Caco-2 (cell line): ENCODE results near the gene DLEC1. TPM values are rescaled to one million over a fixed set of nuclear protein-coding genes. Genes with fewer than 3 reads are reported as not detected.
"Not testable (repeated sequence)": the region's sequence is repeated elsewhere in the genome, so short reads cannot be mapped to it uniquely, and the experiment has no call there.

Experiments used
- BruUV-seq: library from RNA; stranded (reverse); fragments of 400-500 nt; replicated peaks from 2 replicates; lab custom pipeline; 2021; lab: Mats Ljungman, UMichigan
- CTCF ChIA-PET: fragments of 300-600 bp; sonication (Branson Sonifier 250); formaldehyde crosslinking; loops from one replicate; lab custom pipeline; 2022; ENCODE audit warnings: antibody characterized with exemption; lab: Charles Lee
- POLR2A ChIA-PET: fragments of 300-600 bp; sonication (Branson Sonifier 250); formaldehyde crosslinking; loops from one replicate; lab custom pipeline; 2022; ENCODE audit warnings: antibody characterized with exemption; lab: Charles Lee
- DNase-seq, 2 experiments: peaks; one replicate each; pipeline versions ENCODE4 v3.0.0 to v3.0.0-alpha.2; 2020 to 2022
- H3K27me3 ChIP-seq: replicated peaks from 2 replicates; pipeline ENCODE4 v1.6.0; 2011; ENCODE audit warnings: low read length; ENCODE audit not compliant: control insufficient read depth, insufficient read depth
- H3K36me3 ChIP-seq: 2 replicates; pipeline ENCODE4 v1.5.1; 2011; ENCODE audit warnings: low read length; ENCODE audit not compliant: control insufficient read depth, insufficient read depth
- H3K4me1 ChIP-seq: fragments of 250-450 bp; sonication (Bioruptor Pico); 2 replicates; pipeline ENCODE4 v1.5.1; 2020; ENCODE audit warnings: mild to moderate bottlenecking
- H3K4me3 ChIP-seq: 2 replicates; pipeline ENCODE4 v1.5.1; 2011; ENCODE audit warnings: low read depth, mild to moderate bottlenecking, control low read depth, low read length
- H3K9me3 ChIP-seq: fragments of 250-450 bp; sonication (Bioruptor Pico); 2 replicates; pipeline ENCODE4 v1.5.1; 2020; ENCODE audit warnings: mild to moderate bottlenecking, moderate library complexity
- H3K27ac Mint-ChIP-seq: one replicate; pipeline ENCODE4 v1.8.0; 2022; ENCODE audit warnings: mixed read lengths; ENCODE audit not compliant: unreplicated experiment
- H3K27me3 Mint-ChIP-seq: one replicate; pipeline ENCODE4 v1.8.0; 2022; ENCODE audit warnings: mixed read lengths; ENCODE audit not compliant: insufficient read depth, unreplicated experiment
- H3K36me3 Mint-ChIP-seq: one replicate; pipeline ENCODE4 v1.8.0; 2022; ENCODE audit warnings: mild to moderate bottlenecking, mixed read lengths; ENCODE audit not compliant: insufficient read depth, unreplicated experiment
- H3K4me1 Mint-ChIP-seq: one replicate; pipeline ENCODE4 v1.8.0; 2022; ENCODE audit warnings: low read depth, mixed read lengths; ENCODE audit not compliant: unreplicated experiment
- H3K4me3 Mint-ChIP-seq: one replicate; pipeline ENCODE4 v1.8.0; 2022; ENCODE audit warnings: mild to moderate bottlenecking, moderate library complexity, mixed read lengths; ENCODE audit not compliant: unreplicated experiment
- H3K9me3 Mint-ChIP-seq: one replicate; pipeline ENCODE4 v1.8.0; 2022; ENCODE audit warnings: mixed read lengths; ENCODE audit not compliant: unreplicated experiment
- CTCF ChIP-seq, 2 experiments: fragments of 200-600 bp in 1 of 2; IDR thresholded peaks; 1 replicate in 1 of 2; 2 replicates in 1 of 2; pipeline versions ENCODE4 v1.5.1 to v1.8.0; 2011 to 2022; ENCODE audit warnings: antibody characterized with exemption in 1 of 2, control low read depth in 1 of 2, inconsistent platforms in 1 of 2, low read depth in 1 of 2, low read length in 1 of 2, mild to moderate bottlenecking in 1 of 2, moderate library complexity in 1 of 2; ENCODE audit not compliant: insufficient read depth in 1 of 2, severe bottlenecking in 1 of 2, unreplicated experiment in 1 of 2
- intact Hi-C: fragments of 100-400 bp; cut with micrococcal nuclease; formaldehyde crosslinking; loops from one replicate; pipeline ENCODE4 v1.10.0; 2022; ENCODE audit not compliant: unreplicated experiment
- total RNA-seq: library from RNA; stranded (reverse); gene quantifications from 2 replicates; pipeline ENCODE4 v1.2.3, GENCODE V29; 2022

DLEC1 gene
- total RNA-seq, 1 experiment from 2014 or later, result 0.11 TPM

GRCh38 chr3:38031022-38031994 lies 7.7 kb upstream of the DLEC1 start:
- DNase-seq, result no peak
- Histone ChIP-seq H3K9me3 (no peaks in the 10 kb centered on the region), H3K27me3 (no peaks in the 10 kb centered on the region), H3K4me3 (no peak overlapping the region), H3K36me3 (no peaks in the 10 kb centered on the region), H3K4me1 (peaks cover 18% of the 10 kb centered on the region)
- intact Hi-C loops, result no loop called here
- POLR2A ChIA-PET, result no interaction called here
- Mint-ChIP-seq H3K4me3 (no peak overlapping the region), H3K36me3 (no peaks in the 10 kb centered on the region), H3K4me1 (peaks cover 10% of the 10 kb centered on the region), H3K27ac (no peak overlapping the region), H3K27me3 (no peaks in the 10 kb centered on the region), H3K9me3 (no peaks in the 10 kb centered on the region)
- CTCF ChIA-PET, result no interaction called here
- no TSS peak for BruUV-seq
- no peak for TF ChIP-seq CTCF (IDR thresholded peaks at IDR 0.05; ENCODE audit: insufficient read depth in 1 of 2, low read depth in 1 of 2, low read length in 1 of 2, severe bottlenecking in 1 of 2, unreplicated experiment in 1 of 2)

GRCh38 chr3:38032328-38032865 lies 6.6 kb upstream of the DLEC1 start:
- H3K4me3 Mint-ChIP-seq, result no peak overlapping the region
- no peaks in the 10 kb centered on the region for H3K9me3 Mint-ChIP-seq
- no peaks in the 10 kb centered on the region for H3K27me3 Mint-ChIP-seq
- no peaks in the 10 kb centered on the region for H3K9me3 ChIP-seq
- H3K4me1 ChIP-seq, result peaks cover 18% of the 10 kb centered on the region
- no peaks in the 10 kb centered on the region for H3K36me3 ChIP-seq
- no peak overlapping the region for H3K27ac Mint-ChIP-seq
- peaks cover 10% of the 10 kb centered on the region for H3K4me1 Mint-ChIP-seq
- BruUV-seq, result no TSS peak
- CTCF ChIA-PET, result no interaction called here
- no peak for DNase-seq
- no peaks in the 10 kb centered on the region for H3K27me3 ChIP-seq
- intact Hi-C loops, result no loop called here
- H3K36me3 Mint-ChIP-seq, result no peaks in the 10 kb centered on the region
- no peak overlapping the region for H3K4me3 ChIP-seq
- POLR2A ChIA-PET, result no interaction called here
- no peak for TF ChIP-seq CTCF (IDR thresholded peaks at IDR 0.05; ENCODE audit: insufficient read depth in 1 of 2, low read depth in 1 of 2, low read length in 1 of 2, severe bottlenecking in 1 of 2, unreplicated experiment in 1 of 2)

- H3K36me3 ChIP-seq, POLR2A ChIA-PET, H3K36me3 Mint-ChIP-seq, H3K4me3 ChIP-seq, BruUV-seq, H3K4me3 Mint-ChIP-seq, H3K27me3 ChIP-seq, H3K9me3 ChIP-seq, H3K27me3 Mint-ChIP-seq, intact Hi-C loops, H3K9me3 Mint-ChIP-seq, H3K27ac Mint-ChIP-seq, CTCF ChIA-PET, DNase-seq: not testable (repeated sequence)
- H3K4me1 ChIP-seq, result peaks cover 18% of the 10 kb centered on the region
- peaks cover 12% of the 10 kb centered on the region for H3K4me1 Mint-ChIP-seq
These were observed 5.4 kb upstream of the DLEC1 start for GRCh38 chr3:38033586-38033985.

- H3K27me3 ChIP-seq, intact Hi-C loops, BruUV-seq, CTCF ChIA-PET, H3K27me3 Mint-ChIP-seq, H3K36me3 ChIP-seq, H3K27ac Mint-ChIP-seq, POLR2A ChIA-PET, DNase-seq, H3K4me3 ChIP-seq, H3K36me3 Mint-ChIP-seq, H3K4me3 Mint-ChIP-seq, H3K9me3 Mint-ChIP-seq, H3K9me3 ChIP-seq: not testable (repeated sequence)
- H3K4me1 ChIP-seq, result peaks cover 18% of the 10 kb centered on the region
- peaks cover 16% of the 10 kb centered on the region for H3K4me1 Mint-ChIP-seq
These were observed 4.7 kb upstream of the DLEC1 start for GRCh38 chr3:38034335-38034734.
